Measurements from ENCODE around the gene CCDC33. TPM values are rescaled to one million over a fixed set of nuclear protein-coding genes. Genes with fewer than 3 reads are reported as not detected.

CCDC33 gene
- total RNA-seq, 4 donors from 2014 or later: not detected

DNA sequence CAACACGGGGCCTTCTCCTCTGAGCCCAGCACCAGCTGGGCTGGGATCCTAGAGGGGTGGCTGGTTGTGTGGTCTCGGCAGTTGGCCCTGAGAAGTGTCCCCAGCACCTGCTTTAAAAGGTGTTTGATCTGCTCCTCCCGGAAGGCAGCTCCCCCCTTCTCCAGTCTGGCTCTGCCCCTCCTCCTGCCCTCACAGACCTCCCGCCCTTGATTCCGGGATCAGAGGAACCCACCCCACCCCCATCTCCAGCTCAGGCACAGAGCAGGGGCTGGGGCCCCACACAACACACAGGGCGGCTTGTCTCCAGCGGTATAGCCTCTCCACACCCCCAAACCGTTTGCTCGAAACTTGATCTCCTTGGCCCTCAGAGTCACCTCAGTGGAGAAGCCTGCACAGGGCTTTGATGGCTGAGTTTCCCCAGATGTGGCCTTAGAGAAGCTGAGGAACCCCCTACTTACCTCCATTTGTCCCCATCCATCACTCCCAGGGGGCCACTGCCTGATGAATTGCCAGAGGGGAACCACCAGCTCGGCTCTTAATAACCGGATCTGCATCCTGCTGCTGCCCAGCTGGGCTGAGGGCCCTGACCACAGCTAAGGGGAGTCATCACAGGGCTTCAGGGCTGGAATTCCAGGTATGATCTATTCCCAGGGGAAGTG, 27.1 kb upstream of the CCDC33 start:
- ATAC-seq (ENCODE audit: low FRiP score) (no peak), DNase-seq (ENCODE audit: low spot score) (no peak)
- TF ChIP-seq, protein P1, sequence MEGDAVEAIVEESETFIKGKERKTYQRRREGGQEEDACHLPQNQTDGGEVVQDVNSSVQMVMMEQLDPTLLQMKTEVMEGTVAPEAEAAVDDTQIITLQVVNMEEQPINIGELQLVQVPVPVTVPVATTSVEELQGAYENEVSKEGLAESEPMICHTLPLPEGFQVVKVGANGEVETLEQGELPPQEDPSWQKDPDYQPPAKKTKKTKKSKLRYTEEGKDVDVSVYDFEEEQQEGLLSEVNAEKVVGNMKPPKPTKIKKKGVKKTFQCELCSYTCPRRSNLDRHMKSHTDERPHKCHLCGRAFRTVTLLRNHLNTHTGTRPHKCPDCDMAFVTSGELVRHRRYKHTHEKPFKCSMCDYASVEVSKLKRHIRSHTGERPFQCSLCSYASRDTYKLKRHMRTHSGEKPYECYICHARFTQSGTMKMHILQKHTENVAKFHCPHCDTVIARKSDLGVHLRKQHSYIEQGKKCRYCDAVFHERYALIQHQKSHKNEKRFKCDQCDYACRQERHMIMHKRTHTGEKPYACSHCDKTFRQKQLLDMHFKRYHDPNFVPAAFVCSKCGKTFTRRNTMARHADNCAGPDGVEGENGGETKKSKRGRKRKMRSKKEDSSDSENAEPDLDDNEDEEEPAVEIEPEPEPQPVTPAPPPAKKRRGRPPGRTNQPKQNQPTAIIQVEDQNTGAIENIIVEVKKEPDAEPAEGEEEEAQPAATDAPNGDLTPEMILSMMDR (IDR thresholded peaks at IDR 0.05): no peak

DNA sequence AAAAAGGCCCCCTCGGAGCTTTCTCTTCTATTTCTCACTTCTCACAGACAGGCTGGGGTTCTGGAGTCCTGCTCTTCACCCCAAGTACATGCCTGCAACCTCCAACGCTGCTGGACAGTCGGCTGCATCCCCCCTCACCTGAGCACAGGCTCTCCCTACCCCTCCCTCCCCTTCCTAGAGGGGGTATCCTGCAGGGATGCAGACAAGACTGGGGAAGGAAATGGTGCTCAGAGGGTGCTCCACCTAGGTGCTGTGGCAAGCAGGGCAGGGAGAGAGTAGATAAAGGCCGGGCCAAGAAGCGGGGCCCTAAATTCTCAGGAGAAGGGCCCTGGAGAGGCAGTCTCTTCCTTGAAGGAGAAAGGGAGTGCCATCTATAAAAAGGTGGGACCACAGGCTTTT, 26.6 kb upstream of the CCDC33 start:
- no peak for DNase-seq (ENCODE audit: low spot score)
- no peak for ATAC-seq (ENCODE audit: low FRiP score)
- TF ChIP-seq, protein P1 (IDR thresholded peaks at IDR 0.05): no peak

DNA sequence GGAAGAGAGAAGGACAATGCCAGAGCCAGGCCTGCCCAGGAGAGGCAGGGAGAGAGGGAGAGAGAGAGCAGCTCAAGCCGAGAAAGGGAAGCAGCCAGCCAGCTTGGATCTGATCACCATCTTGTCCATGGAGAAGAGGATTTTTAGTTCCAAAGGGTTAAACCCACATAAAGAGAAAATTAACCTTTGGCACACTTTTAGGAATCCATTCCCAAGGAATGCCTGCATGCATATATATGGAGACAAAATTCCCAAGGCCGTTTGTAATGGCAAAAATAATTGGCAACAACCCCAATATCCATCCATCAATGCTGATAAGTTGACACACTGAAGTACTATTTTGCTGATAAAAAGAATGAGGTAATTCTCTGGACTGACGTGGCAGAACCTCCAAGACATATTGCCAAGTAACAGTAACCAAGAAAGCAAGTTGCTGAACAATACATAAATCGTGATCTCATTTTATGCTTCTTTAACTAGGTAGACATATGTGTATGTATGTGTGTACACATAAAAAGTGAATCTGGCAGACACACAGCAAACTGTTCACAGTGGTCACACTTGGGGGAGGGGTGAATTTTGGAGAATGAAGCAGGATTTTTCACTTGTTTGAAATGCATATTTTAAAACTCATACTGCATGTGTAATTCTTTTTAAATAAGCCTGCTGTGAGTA, 26.0 kb upstream of the CCDC33 start:
- no peak for DNase-seq (ENCODE audit: low spot score)
- peak; percentile 66 for ATAC-seq (ENCODE audit: low FRiP score)
- TF ChIP-seq, protein P1 (IDR thresholded peaks at IDR 0.05): no peak

DNA sequence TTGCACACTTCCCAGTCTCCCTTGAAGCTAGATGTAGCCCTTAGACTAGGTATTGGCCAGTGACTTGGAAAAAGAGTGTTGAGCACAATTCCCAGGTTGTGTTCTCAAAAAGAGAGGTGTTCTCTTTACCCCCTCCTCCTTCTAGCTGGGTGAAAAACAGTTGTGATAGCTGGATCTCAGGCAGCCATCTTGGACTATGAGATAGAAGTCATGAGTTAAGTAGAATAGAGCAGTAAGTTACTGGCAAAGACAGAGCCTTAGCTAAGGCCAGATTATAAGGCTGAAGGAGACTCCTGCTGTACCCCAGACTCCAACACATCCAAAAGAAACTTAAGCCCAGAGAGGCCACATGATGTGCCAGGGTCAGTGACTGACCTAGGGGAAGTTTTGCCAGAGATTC, 25.4 kb upstream of the CCDC33 start:
- ATAC-seq (ENCODE audit: low FRiP score) (no peak), DNase-seq (ENCODE audit: low spot score) (no peak)
- TF ChIP-seq, protein P1 (IDR thresholded peaks at IDR 0.05): no peak

DNA sequence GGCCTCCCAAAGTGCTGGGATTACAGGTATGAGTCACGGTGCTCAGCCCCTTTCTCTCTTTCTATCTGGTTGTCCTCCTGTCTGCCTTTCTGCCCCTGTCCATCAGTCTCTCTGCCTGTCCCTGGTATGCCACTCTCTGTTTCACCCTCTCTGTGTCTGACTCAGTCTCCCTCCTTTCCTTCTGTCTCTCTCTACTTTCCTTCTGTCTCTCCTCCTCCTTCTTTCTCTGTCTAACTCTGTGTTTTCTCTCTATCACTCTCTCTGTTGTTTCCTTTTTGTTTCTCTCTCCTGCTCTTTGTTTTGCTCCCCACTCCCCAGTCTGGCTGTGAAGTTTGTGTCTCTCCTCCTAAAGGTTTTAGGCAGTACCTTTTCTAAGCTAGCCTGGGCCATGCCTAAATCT, 24.5 kb upstream of the CCDC33 start:
- ATAC-seq (ENCODE audit: low FRiP score): no peak
- TF ChIP-seq, protein P1 (IDR thresholded peaks at IDR 0.05): no peak
- no peak for DNase-seq (ENCODE audit: low spot score)

DNA sequence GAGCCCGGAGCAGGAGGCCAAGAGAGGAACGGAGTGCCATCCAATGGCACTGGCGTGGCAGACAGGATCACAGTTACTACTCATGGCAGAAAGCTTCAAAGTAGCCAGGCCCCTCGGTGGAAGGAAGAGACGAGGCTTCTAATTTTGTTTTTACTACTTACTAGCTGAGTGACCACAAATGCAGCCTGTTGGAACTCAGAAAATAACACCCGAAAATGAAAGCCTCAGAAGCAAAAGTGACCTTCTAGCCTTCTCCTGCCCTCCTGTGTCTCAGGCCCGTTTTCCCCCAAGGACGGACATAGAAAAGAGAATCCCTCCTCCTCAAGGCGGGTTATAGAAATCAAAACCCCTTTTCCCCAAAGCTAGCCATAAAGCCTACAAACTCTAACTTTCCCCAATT, 23.6 kb upstream of the CCDC33 start:
- ATAC-seq (ENCODE audit: low FRiP score) (no peak), DNase-seq (ENCODE audit: low spot score) (no peak)
- TF ChIP-seq, protein P1 (IDR thresholded peaks at IDR 0.05): no peak

DNA sequence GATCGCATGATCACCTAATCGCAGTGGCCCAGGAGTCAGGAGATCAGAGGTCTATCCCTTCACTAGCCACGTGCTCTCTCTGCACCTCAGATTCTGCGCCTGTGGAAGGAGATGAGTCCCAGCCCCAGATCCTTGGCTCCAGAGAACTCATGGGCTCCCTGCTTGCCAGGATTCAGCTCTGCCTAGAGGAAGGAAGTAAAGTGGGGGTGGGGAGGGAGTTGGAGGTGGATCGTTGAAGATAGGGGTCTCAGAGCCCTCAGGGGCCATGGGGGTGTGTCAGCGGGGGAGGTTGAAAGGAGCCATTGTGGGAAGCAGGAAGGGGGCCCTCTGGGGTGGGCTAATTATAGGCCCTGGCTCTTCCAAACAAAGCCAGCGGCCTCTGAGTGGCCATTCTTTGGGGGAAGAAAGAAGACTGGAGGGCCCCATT, 22.3 kb upstream of the CCDC33 start:
- DNase-seq (ENCODE audit: low spot score): no peak
- ATAC-seq (ENCODE audit: low FRiP score): no peak
- TF ChIP-seq, protein P1 (IDR thresholded peaks at IDR 0.05): no peak
